A673 (cell line): ENCODE data around the gene TRPC4AP. TPM values are rescaled to one million over a fixed set of nuclear protein-coding genes. Genes with fewer than 3 reads are reported as not detected.

Source experiments
- BruUV-seq: library from RNA; stranded (reverse); fragments of 400-500 nt; replicated peaks from 2 replicates; lab custom pipeline; 2021; lab: Mats Ljungman, UMichigan
- CTCF ChIA-PET: fragments of 300-600 bp; sonication (Branson Sonifier 250); formaldehyde crosslinking; loops from one replicate; lab custom pipeline; 2022; ENCODE audit warnings: antibody characterized with exemption; lab: Charles Lee
- POLR2A ChIA-PET: fragments of 300-600 bp; sonication (Branson Sonifier 250); formaldehyde crosslinking; loops from one replicate; lab custom pipeline; 2022; ENCODE audit warnings: antibody characterized with exemption; ENCODE audit not compliant: low non-redundant PET; lab: Charles Lee
- DNase-seq: peaks from one replicate; pipeline ENCODE4 v3.0.0-alpha.2; 2015; ENCODE audit warnings: low spot score
- H3K27ac ChIP-seq: fragments of 200-600 bp; sonication (generic); 2 replicates; pipeline ENCODE4 v1.5.1; 2016; ENCODE audit warnings: mixed run types, low read depth, mild to moderate bottlenecking, mixed read lengths, antibody characterized with exemption, low read length; ENCODE audit not compliant: poor library complexity, severe bottlenecking
- H3K27me3 ChIP-seq: fragments of 200-600 bp; sonication (generic); replicated peaks from 2 replicates; pipeline ENCODE4 v1.6.1; 2017; ENCODE audit warnings: mixed run types, low read depth, mild to moderate bottlenecking, mixed read lengths, antibody characterized with exemption, low read length; ENCODE audit not compliant: insufficient read depth, poor library complexity
- H3K36me3 ChIP-seq: fragments of 200-600 bp; sonication (generic); 2 replicates; pipeline ENCODE4 v1.6.1; 2016; ENCODE audit warnings: mixed run types, mild to moderate bottlenecking, mixed read lengths, antibody characterized with exemption, low read length; ENCODE audit not compliant: insufficient read depth, poor library complexity, severe bottlenecking
- H3K4me1 ChIP-seq: fragments of 200-600 bp; sonication (generic); 2 replicates; pipeline ENCODE4 v1.6.1; 2017; ENCODE audit warnings: mixed run types, mild to moderate bottlenecking, mixed read lengths, antibody characterized with exemption, low read length; ENCODE audit not compliant: insufficient read depth, poor library complexity, severe bottlenecking
- H3K4me3 ChIP-seq: fragments of 200-600 bp; sonication (generic); 2 replicates; pipeline ENCODE4 v1.5.1; 2016; ENCODE audit warnings: low read depth, mixed run types, mild to moderate bottlenecking, mixed read lengths, low read length; ENCODE audit not compliant: poor library complexity, severe bottlenecking
- H3K9me3 ChIP-seq: fragments of 200-600 bp; sonication (generic); 2 replicates; pipeline ENCODE4 v1.6.1; 2016; ENCODE audit warnings: mixed run types, low read depth, mild to moderate bottlenecking, mixed read lengths, antibody characterized with exemption, low read length; ENCODE audit not compliant: poor library complexity, severe bottlenecking
- CTCF ChIP-seq: fragments of 300-800, 200-600 bp; sonication (generic); conservative IDR thresholded peaks from 2 replicates; pipeline ENCODE4 v1.5.1; 2017; ENCODE audit warnings: low read depth, mild to moderate bottlenecking, antibody characterized with exemption, low read length, moderate library complexity, mixed read lengths
- EZH2 ChIP-seq: fragments of 200-600 bp; sonication (generic); IDR thresholded peaks from 2 replicates; pipeline ENCODE4 v1.6.1; 2017; ENCODE audit warnings: borderline replicate concordance, low read depth, mild to moderate bottlenecking, mixed read lengths, antibody characterized with exemption, low read length; ENCODE audit not compliant: poor library complexity, severe bottlenecking
- intact Hi-C: fragments of 100-400 bp; cut with micrococcal nuclease; formaldehyde crosslinking; loops from one replicate; pipeline ENCODE4 v1.10.0; 2022; ENCODE audit not compliant: unreplicated experiment
- total RNA-seq: library from RNA; stranded (reverse); gene quantifications from 2 replicates; pipeline ENCODE4 v1.2.3, GENCODE V29; 2021

TRPC4AP gene
- total RNA-seq, 1 experiment from 2014 or later, result 34.6 TPM

GRCh38 chr20:35134880-35135279, 42.3 kb upstream of the TRPC4AP start:
- Histone ChIP-seq H3K4me3 (no peak overlapping the region), H3K4me1 (no peaks in the 10 kb centered on the region), H3K36me3 (peaks cover 7% of the 10 kb centered on the region), H3K27me3 (no peaks in the 10 kb centered on the region), H3K9me3 (no peaks in the 10 kb centered on the region), H3K27ac (no peak overlapping the region)
- DNase-seq, result no peak
- no peak for TF ChIP-seq EZH2
- no peak for TF ChIP-seq CTCF
- no TSS peak for BruUV-seq
- CTCF ChIA-PET, result no interaction called here
- intact Hi-C loops, result no loop called here
- POLR2A ChIA-PET, result no interaction called here

GRCh38 chr20:35134472-35134871, 41.9 kb upstream of the TRPC4AP start:
- POLR2A ChIA-PET, result no interaction called here
- Histone ChIP-seq H3K27ac (no peak overlapping the region), H3K27me3 (no peaks in the 10 kb centered on the region), H3K4me1 (no peaks in the 10 kb centered on the region), H3K9me3 (no peaks in the 10 kb centered on the region), H3K36me3 (peaks cover 7% of the 10 kb centered on the region), H3K4me3 (no peak overlapping the region)
- TF ChIP-seq EZH2 (no peak), CTCF (no peak)
- intact Hi-C loops, result no loop called here
- CTCF ChIA-PET, result no interaction called here
- DNase-seq, result no peak
- BruUV-seq, result no TSS peak

GRCh38 chr20:35133735-35134134, 41.1 kb upstream of the TRPC4AP start:
- no peak for DNase-seq
- H3K27ac ChIP-seq, result no peak overlapping the region
- H3K27me3 ChIP-seq, result no peaks in the 10 kb centered on the region
- no peak overlapping the region for H3K4me3 ChIP-seq
- intact Hi-C loops, result no loop called here
- H3K9me3 ChIP-seq, result no peaks in the 10 kb centered on the region
- ChIA-PET POLR2A (no interaction called here), CTCF (no interaction called here)
- H3K36me3 ChIP-seq, result peaks cover 7% of the 10 kb centered on the region
- no peaks in the 10 kb centered on the region for H3K4me1 ChIP-seq
- no TSS peak for BruUV-seq
- no peak for TF ChIP-seq CTCF
- TF ChIP-seq EZH2, result no peak
